GM12892 (cell line): ENCODE data around the gene GPR137.

Experiments used
- POLR2A ChIP-seq: IDR thresholded peaks from 2 replicates; pipeline ENCODE4 v1.6.1; 2011; ENCODE audit warnings: low read depth, low read length, control low read depth
- TAF1 ChIP-seq: IDR thresholded peaks from 2 replicates; pipeline ENCODE4 v1.6.1; 2011; ENCODE audit warnings: low read depth, mild to moderate bottlenecking, control low read depth, low read length, borderline replicate concordance

DNA sequence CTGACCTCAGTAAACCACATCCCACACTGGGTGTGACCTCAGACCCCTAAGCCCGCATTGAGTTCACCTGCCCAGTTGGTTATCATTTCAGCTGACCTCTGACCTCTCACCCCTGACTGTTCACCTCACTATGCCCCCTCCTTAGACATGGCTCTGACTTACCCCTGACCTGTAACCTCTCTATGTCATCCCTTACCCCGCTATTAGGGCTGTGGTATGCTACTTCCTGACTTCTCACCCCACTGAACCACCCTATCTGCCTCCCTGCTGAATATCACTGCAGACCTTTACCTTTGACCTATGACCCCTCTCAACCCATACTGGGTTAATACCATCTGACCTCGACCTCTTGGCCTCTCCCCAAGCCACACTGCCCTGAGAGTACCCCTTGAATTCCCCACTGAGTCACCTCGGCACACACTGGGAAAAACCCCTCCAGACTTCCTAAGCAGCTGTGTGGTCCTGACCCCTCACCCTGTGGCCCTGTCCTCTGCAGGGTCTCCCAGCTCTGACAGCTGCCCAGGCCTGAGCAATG, 26.0 kb upstream of the GPR137 start:
- no peak for TF ChIP-seq POLR2A
- no peak for TF ChIP-seq TAF1
